ENCODE data around the gene PPP6R2.

DNA sequence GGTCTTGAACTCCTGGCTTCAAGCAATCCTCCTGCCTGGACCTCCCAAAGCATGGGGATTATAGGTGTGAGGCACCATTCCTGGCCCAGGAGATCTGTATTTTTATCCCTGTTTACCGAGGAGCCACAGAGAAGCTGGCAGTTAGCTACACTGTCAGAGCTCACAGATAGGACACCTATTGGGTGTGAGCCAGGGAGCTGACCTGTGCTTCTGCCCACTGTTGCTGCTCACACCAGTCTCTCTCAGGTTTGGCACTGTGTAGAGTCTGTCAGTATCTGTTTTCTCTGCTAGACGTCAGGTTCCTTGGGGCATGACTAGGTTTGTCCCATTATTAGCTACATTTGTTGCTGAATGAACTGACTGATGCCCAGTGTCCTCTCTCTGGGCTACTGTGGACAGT is 17.5 kb downstream of the PPP6R2 start:
- TF ChIP-seq POLR2AphosphoS5 (IDR thresholded peaks at IDR 0.05) = no peak
- no peak for TF ChIP-seq EZH2 (IDR thresholded peaks at IDR 0.05; ENCODE audit: borderline replicate concordance, insufficient read depth, low read length, poor library complexity, severe bottlenecking)
- no peak for TF ChIP-seq RAD21 (conservative IDR thresholded peaks at IDR 0.05)
- TF ChIP-seq, protein P1, sequence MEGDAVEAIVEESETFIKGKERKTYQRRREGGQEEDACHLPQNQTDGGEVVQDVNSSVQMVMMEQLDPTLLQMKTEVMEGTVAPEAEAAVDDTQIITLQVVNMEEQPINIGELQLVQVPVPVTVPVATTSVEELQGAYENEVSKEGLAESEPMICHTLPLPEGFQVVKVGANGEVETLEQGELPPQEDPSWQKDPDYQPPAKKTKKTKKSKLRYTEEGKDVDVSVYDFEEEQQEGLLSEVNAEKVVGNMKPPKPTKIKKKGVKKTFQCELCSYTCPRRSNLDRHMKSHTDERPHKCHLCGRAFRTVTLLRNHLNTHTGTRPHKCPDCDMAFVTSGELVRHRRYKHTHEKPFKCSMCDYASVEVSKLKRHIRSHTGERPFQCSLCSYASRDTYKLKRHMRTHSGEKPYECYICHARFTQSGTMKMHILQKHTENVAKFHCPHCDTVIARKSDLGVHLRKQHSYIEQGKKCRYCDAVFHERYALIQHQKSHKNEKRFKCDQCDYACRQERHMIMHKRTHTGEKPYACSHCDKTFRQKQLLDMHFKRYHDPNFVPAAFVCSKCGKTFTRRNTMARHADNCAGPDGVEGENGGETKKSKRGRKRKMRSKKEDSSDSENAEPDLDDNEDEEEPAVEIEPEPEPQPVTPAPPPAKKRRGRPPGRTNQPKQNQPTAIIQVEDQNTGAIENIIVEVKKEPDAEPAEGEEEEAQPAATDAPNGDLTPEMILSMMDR (IDR thresholded peaks at IDR 0.05; ENCODE audit: poor library complexity, severe bottlenecking) = no peak

Data from neural cell (in vitro differentiated cells).